Lung (tissue), 12 donors: ENCODE results near the gene NR2F1-AS1. TPM values are rescaled to one million over a fixed set of nuclear protein-coding genes. Genes with fewer than 3 reads are reported as not detected.

ENCODE experiments used
- ATAC-seq: fragments of 200-7000 bp; cut with Tn5 transposase; one replicate; pipeline ENCODE4 v1.9.1; 2020; ENCODE audit warnings: moderate number of reproducible peaks; ENCODE audit not compliant: insufficient read depth, low FRiP score
- DNase-seq, 3 donors: peaks; one replicate each; pipeline ENCODE4 v3.0.0-alpha.2; 2013 to 2017
- H3K27ac ChIP-seq, 2 donors: one replicate each; pipeline ENCODE4 v1.5.1; 2013; ENCODE audit warnings: mild to moderate bottlenecking in 2 of 2, moderate library complexity in 2 of 2, control low read depth in 1 of 2, inconsistent platforms in 1 of 2, low read depth in 1 of 2, low read length in 1 of 2
- H3K27me3 ChIP-seq, 3 donors: one replicate each; pipeline ENCODE4 v1.5.1; 2013; ENCODE audit warnings: low read length in 2 of 3; ENCODE audit not compliant: control insufficient read depth in 3 of 3, insufficient read depth in 3 of 3
- H3K36me3 ChIP-seq, 4 donors: one replicate each; pipeline ENCODE4 v1.5.1; 2013; ENCODE audit warnings: low read length in 4 of 4, mild to moderate bottlenecking in 1 of 4, moderate library complexity in 1 of 4; ENCODE audit not compliant: control insufficient read depth in 4 of 4, insufficient read depth in 4 of 4
- H3K4me1 ChIP-seq, 5 donors: one replicate each; pipeline ENCODE4 v1.5.1; 2013; ENCODE audit warnings: low read length in 5 of 5, mild to moderate bottlenecking in 2 of 5, moderate library complexity in 1 of 5; ENCODE audit not compliant: control insufficient read depth in 5 of 5, insufficient read depth in 5 of 5
- H3K4me3 ChIP-seq: one replicate; pipeline ENCODE4 v1.5.1; 2013; ENCODE audit warnings: mild to moderate bottlenecking, control low read depth, moderate library complexity
- H3K9ac ChIP-seq, 2 donors: one replicate each; pipeline ENCODE4 v1.5.1; 2013; ENCODE audit warnings: low read length in 2 of 2, control low read depth in 1 of 2; ENCODE audit not compliant: insufficient read depth in 1 of 2
- H3K9me3 ChIP-seq, 4 donors: one replicate each; pipeline ENCODE4 v1.5.1; 2013; ENCODE audit warnings: low read length in 3 of 4, mild to moderate bottlenecking in 1 of 4, moderate library complexity in 1 of 4; ENCODE audit not compliant: control insufficient read depth in 4 of 4, insufficient read depth in 3 of 4
- CTCF ChIP-seq: IDR thresholded peaks from 2 replicates; pipeline ENCODE4 v1.5.1; 2012; ENCODE audit warnings: mild to moderate bottlenecking; ENCODE audit errors: control extremely low read depth, extremely low read depth
- WGBS, 2 donors: extraction: QIAGEN DNeasy Blood & Tissue Kit; methylation state at CpG; one replicate each; pipeline ENCODE4 v1.1.7; 2013; 5-methylcytosine and 5-hydroxymethylcytosine counted together
- polyA plus RNA-seq, 2 donors: library from polyadenylated mRNA; stranded (reverse); fragments of 200-250 nt; gene quantifications; one replicate each; pipeline ENCODE4 v1.2.1, GENCODE V29; 2013
- total RNA-seq, 2 donors: library from RNA; depleted of rRNA in 1 of 2; stranded (reverse); fragments of >200 nt in 1 of 2; gene quantifications; one replicate each; pipeline ENCODE4 v1.2.1, GENCODE V29; 2014 to 2021
- donor health status: control.
- donor health status: control.
- donor health status: Bipolar disorder and iron deficiency.
- donor health status: healthy.
- donor health status: DM: yes; HTN: yes; CAD: no.

NR2F1-AS1 gene
- total and polyA plus RNA-seq, 4 donors: 3.6 to 50.0 (median 10.9) TPM

GRCh38 chr5:93577854-93578812 is 2.9 kb downstream of the NR2F1-AS1 start:
- Histone ChIP-seq H3K27ac (peak overlapping the region in 1 of 2 donors; percentile 89), H3K4me3 (no peak overlapping the region), H3K4me1 (peaks cover 0 to 58% (median 13%) of the 10 kb centered on the region in 5 donors), H3K27me3 (peaks cover 0 to 65% (median 0%) of the 10 kb centered on the region in 3 donors), H3K9ac (peak overlapping the region in 1 of 2 donors; percentile 96), H3K36me3 (peaks cover 0 to 9% (median 2%) of the 10 kb centered on the region in 4 donors), H3K9me3 (no peaks in the 10 kb centered on the region)
- TF ChIP-seq CTCF: no peak
- ATAC-seq (no peak), DNase-seq (peak in 2 of 3 donors; percentile 57 to 80)
- 22 to 47% methylated on average over 25 of the region's 25 CpGs for WGBS, 2 donors

- Histone ChIP-seq H3K9ac (peak overlapping the region in 1 of 2 donors; percentile 96), H3K27ac (peak overlapping the region in 1 of 2 donors; percentile 32), H3K36me3 (peaks cover 0 to 9% (median 2%) of the 10 kb centered on the region in 4 donors), H3K4me3 (no peak overlapping the region), H3K9me3 (peaks cover 0 to 3% (median 0%) of the 10 kb centered on the region in 4 donors), H3K4me1 (peaks cover 0 to 67% (median 15%) of the 10 kb centered on the region in 5 donors), H3K27me3 (peaks cover 0 to 67% (median 0%) of the 10 kb centered on the region in 3 donors)
- no peak for ATAC-seq
- DNase-seq: peak in 2 of 3 donors; percentile 34 to 43
- TF ChIP-seq CTCF: no peak
- WGBS, 2 donors: 28 to 43% methylated on average over 9 of the region's 9 CpGs
Observed at GRCh38 chr5:93576994-93577853, 3.8 kb downstream of the NR2F1-AS1 start.

GRCh38 chr5:93575461-93576414 is 5.3 kb downstream of the NR2F1-AS1 start:
- Histone ChIP-seq H3K4me1 (peaks cover 0 to 74% (median 20%) of the 10 kb centered on the region in 5 donors), H3K27ac (no peak overlapping the region)

More at GRCh38 chr5:93575461-93576414, 5.3 kb downstream of the NR2F1-AS1 start:
- Histone ChIP-seq H3K9me3 (peaks cover 0 to 6% (median 0%) of the 10 kb centered on the region in 4 donors), H3K27me3 (peaks cover 0 to 73% (median 0%) of the 10 kb centered on the region in 3 donors), H3K9ac (peak overlapping the region in 1 of 2 donors; percentile 75), H3K36me3 (peaks cover 0 to 11% (median 4%) of the 10 kb centered on the region in 4 donors), H3K4me3 (no peak overlapping the region)
- DNase-seq: peak in 2 of 3 donors; percentile 31 to 55
- WGBS, 2 donors: 25 to 43% methylated on average over 6 of the region's 6 CpGs
- no peak for ATAC-seq
- no peak for TF ChIP-seq CTCF
